Islet of Langerhans (tissue), 1 donor: Measurements from ENCODE around the gene COMMD9.

Experiments used
- FAIRE-seq: peaks from one replicate; lab custom pipeline; 2011; peaks lifted over from hg19 to GRCh38; lab: Jason Lieb, UNC

COMMD9 gene

GRCh38 chr11:36222831-36223635, 66.2 kb downstream of the COMMD9 start:
- FAIRE-seq = peak; percentile 97
